GM12864 (cell line): ENCODE results near the gene TGFBR1.

Source experiments
- DNase-seq: peaks from one replicate; pipeline ENCODE4 v3.0.0-alpha.2; 2011; ENCODE audit warnings: low read depth
- H3K4me3 ChIP-seq: 2 replicates; pipeline ENCODE4 v1.5.1; 2011; ENCODE audit warnings: mild to moderate bottlenecking, low read depth, low read length, control low read depth
- TF ChIP-seq, protein P1 (sequence below): IDR thresholded peaks from 2 replicates; pipeline ENCODE4 v1.5.1; 2011; ENCODE audit warnings: low read depth, mild to moderate bottlenecking, moderate library complexity, low read length, control low read depth, inconsistent platforms; ENCODE audit errors: missing control alignments

Gene TGFBR1

DNA sequence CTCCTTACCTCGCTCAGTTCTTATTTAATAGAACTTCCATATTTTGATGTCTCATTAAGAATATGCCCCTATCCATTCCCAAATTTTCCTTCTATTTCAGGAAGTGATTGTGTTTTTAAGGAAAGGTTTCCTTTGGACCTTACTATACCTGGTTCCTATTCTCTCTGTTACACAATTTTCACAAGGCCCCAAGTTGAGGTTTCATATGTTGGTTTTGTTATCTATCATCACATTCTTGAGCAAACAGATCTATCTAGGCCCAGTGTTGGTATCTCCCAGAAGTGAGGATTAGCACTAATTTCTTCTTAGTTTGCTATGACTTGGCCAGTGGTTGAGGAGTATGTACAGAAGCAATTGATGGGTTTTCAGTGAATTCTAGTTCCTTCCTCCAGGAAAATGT is 75.3 kb downstream of the TGFBR1 start:
- no peak overlapping the region for H3K4me3 ChIP-seq
- TF ChIP-seq, protein P1, sequence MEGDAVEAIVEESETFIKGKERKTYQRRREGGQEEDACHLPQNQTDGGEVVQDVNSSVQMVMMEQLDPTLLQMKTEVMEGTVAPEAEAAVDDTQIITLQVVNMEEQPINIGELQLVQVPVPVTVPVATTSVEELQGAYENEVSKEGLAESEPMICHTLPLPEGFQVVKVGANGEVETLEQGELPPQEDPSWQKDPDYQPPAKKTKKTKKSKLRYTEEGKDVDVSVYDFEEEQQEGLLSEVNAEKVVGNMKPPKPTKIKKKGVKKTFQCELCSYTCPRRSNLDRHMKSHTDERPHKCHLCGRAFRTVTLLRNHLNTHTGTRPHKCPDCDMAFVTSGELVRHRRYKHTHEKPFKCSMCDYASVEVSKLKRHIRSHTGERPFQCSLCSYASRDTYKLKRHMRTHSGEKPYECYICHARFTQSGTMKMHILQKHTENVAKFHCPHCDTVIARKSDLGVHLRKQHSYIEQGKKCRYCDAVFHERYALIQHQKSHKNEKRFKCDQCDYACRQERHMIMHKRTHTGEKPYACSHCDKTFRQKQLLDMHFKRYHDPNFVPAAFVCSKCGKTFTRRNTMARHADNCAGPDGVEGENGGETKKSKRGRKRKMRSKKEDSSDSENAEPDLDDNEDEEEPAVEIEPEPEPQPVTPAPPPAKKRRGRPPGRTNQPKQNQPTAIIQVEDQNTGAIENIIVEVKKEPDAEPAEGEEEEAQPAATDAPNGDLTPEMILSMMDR, result no peak
- DNase-seq, result peak; percentile 58

DNA sequence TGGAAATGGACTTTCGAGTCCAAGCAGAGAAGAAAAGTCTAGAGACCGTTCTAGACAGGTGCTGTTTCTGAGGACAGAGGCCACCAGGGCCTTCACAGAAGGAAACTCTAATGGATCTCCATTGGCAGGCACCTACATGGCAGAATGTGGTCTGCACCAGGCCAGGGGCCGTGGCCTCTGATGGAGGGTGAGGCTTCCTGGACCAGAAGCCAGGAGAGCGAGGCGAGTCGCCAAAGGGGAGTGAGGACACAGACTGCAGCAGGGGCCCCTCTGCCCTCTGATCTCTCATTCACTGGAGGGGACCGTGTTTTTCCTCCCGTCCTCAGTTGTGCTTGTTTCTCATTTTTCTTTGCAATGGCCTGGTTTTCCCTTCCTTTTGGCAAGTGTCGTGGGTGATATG is 75.7 kb downstream of the TGFBR1 start:
- DNase-seq, result no peak
- no peak overlapping the region for H3K4me3 ChIP-seq
- TF ChIP-seq, protein P1, result no peak

DNA sequence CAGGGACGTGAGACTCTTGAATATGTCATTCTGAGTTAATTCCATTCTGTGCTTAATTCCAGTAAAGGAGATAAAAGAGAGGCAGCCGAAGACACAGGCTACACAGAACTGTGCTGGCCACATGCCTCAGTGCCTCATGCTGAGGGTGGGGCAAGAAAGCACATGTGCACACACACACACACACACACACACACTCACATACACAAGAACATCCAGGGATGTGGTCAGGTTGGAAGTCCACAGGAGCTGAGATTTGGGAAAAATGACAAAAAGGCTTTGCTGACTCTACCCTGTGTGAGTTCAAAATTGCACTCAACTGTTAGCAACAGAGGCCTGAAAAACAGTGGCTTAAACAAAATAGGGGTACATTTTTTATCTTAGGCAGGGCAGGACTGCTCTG is 76.3 kb downstream of the TGFBR1 start:
- TF ChIP-seq, protein P1, result no peak
- no peak overlapping the region for H3K4me3 ChIP-seq
- DNase-seq, result no peak

DNA sequence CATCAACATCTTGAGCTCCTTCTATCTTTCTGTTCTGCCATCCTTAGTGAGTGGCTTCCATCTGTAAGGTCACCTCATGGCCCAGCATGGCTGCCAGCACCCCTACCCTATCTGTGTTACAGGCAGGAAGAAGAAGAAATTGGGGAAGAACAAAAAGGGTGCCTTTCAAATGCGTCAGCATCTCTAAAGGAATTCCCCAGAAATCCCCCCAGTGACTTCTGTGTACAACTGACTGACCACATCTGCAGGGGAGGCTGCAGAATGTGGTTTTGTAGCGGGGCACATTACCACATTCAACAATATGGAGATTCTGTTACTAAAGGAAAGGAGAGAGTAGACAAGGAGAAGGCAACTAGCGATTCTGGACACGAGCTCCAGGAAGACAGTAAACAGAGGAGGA is 76.7 kb downstream of the TGFBR1 start:
- H3K4me3 ChIP-seq, result no peak overlapping the region
- TF ChIP-seq, protein P1, result no peak
- peak; percentile 64 for DNase-seq

DNA sequence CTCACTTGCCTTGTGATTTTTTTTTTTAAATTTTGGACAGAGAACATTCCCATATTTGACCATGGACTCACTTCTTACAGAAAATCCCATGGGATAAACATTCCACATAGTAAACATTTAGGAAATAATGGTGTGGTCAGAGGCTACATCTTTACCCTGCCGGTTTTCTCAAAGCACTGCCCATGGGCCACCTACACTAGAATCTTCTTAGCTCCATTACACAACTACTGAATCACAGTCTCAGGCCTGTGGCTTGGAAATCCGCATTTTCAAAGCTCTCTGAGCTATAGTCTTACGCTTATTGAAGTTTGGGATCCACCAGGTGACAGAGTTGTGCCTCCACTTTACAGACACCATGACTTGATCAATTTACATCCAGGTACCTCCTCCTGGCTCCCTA is 77.4 kb downstream of the TGFBR1 start:
- TF ChIP-seq, protein P1, result no peak
- H3K4me3 ChIP-seq, result no peak overlapping the region
- no peak for DNase-seq

DNA sequence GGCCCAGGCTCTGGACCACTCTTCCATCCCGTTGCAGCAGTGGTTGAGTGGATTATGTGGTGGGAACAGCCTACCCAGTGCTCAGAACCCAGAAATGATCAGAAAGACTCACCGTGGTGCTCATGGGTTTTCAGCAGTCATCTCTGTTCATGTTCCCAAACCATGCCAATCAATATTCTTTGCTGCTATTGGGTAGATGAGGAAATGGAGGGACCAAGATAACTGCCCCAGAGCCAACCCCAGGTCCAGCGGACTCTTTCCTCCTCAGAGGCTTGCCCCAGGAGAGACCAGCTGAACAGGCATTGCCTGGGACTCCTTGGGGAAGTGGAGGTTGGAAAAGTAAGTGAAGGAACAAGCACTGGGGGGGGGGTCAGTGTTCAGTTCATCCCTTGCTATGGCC is 78.7 kb downstream of the TGFBR1 start:
- no peak overlapping the region for H3K4me3 ChIP-seq
- DNase-seq, result no peak
- TF ChIP-seq, protein P1, result no peak

DNA sequence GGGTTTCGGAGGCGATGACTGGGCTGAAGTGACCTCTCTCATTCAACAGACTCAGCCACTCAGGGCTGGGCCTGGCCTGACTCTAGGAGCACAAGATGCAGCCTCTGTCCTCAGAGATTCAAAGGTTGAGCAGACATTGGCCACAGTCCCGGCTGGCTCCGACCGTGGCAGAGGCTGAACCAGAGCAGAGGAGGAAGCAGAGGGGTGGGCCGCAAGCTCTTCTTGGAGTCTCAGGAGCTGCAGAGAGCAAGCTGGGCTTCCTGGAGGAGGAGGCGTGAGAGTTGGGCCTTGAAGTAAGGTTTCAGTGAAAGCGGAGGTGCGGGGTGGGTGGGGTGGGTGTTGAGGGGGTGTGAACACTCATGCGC is 79.2 kb downstream of the TGFBR1 start:
- TF ChIP-seq, protein P1, result no peak
- no peak overlapping the region for H3K4me3 ChIP-seq
- DNase-seq, result no peak
